ENCODE measurements around the gene EEIG1.

Gene EEIG1

GRCh38 chr9:127979333-127980059 lies 1.3 kb downstream of the EEIG1 start:
- peak overlapping the region; percentile 85 for H3K4me3 ChIP-seq (ENCODE audit: low read depth, low read length)
- TF ChIP-seq CTCF (IDR thresholded peaks at IDR 0.05; ENCODE audit: low read depth, low read length, missing control alignments): no peak
- peak; percentile 42 for DNase-seq (ENCODE audit: low read depth)

DNA sequence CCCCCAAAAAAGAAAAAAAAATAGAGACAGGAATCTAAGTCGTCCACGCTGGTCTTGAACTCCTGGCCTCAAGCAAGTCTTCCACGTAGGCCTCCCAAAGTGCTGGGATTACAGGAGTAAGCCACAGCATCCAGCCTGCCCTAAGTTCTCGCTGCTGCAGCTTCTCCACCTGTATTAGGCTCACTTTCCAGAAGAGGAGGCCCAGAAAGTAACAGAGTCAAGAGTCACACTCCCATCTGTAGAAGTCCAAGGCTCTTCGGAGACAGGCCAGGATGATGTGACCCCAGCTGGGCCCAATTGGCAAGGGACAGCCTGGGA lies 1.8 kb downstream of the EEIG1 start:
- no peak for DNase-seq (ENCODE audit: low read depth)
- H3K4me3 ChIP-seq (ENCODE audit: low read depth, low read length): peak overlapping the region; percentile 85
- TF ChIP-seq CTCF (IDR thresholded peaks at IDR 0.05; ENCODE audit: low read depth, low read length, missing control alignments): no peak

DNA sequence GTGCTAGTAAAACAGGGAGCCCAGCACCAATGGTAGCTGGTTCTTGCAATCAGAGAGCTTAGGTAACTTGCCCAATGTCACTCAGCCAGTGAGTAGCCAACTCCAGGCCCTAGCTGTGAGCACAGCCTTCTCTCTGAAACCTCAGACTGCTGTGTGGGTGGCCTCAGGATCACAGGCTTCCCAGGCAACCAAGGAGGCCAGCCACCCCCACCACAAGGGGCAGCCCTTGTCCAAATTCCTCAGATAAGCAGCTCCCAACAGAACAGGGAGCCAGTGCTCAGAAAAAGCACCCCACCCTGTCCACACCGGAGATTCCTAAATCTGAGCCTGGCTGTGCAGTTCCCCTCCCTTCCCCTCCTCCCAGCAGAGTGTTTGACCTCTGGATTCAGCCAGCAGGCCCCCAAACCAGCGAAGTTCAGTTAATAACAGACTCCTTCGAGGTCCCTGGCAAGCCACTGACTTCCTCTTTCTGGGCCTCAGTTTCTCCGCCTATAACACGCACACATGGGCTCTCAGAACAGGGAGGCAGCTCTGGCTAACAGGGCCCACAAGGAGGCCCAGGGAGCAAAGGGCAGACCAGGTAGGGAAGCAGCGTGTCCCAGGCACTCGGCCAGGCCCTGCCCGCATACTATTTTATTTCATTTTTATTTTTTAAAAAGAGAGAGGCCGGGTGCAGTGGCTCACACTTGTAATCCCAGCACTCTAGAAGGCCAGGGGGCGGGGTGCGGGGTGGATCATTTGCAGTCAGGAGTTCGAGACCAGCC lies 2.7 kb downstream of the EEIG1 start:
- H3K4me3 ChIP-seq (ENCODE audit: low read depth, low read length): peak overlapping the region; percentile 85
- DNase-seq (ENCODE audit: low read depth): no peak
- TF ChIP-seq CTCF (IDR thresholded peaks at IDR 0.05; ENCODE audit: low read depth, low read length, missing control alignments): no peak

- no peak for DNase-seq (ENCODE audit: low read depth)
- TF ChIP-seq CTCF (IDR thresholded peaks at IDR 0.05; ENCODE audit: low read depth, low read length, missing control alignments): no peak
- peak overlapping the region; percentile 85 for H3K4me3 ChIP-seq (ENCODE audit: low read depth, low read length)
Measured at GRCh38 chr9:127977009-127977883, 3.5 kb downstream of the EEIG1 start.

DNA sequence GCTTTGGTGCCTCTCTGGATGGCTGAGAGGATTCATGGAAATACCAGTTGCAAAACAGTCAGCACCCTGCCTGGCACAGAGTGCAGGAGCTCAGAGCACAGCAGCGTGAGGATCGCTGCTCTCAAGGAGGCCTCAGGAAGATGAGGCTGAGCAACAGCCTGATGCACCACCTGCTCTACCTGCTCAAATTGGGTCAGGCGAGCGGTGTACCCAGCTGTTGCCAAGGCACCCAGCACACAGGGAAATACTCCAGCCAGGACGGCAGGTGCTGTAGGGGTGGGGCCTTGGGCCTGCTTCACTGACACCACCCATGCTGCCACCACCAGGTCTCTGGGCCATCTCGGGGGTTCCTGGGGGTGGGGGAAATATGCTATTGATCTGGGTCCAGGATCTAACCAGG lies 4.3 kb downstream of the EEIG1 start:
- no peak for DNase-seq (ENCODE audit: low read depth)
- no peak overlapping the region for H3K4me3 ChIP-seq (ENCODE audit: low read depth, low read length)
- TF ChIP-seq CTCF (IDR thresholded peaks at IDR 0.05; ENCODE audit: low read depth, low read length, missing control alignments): no peak

DNA sequence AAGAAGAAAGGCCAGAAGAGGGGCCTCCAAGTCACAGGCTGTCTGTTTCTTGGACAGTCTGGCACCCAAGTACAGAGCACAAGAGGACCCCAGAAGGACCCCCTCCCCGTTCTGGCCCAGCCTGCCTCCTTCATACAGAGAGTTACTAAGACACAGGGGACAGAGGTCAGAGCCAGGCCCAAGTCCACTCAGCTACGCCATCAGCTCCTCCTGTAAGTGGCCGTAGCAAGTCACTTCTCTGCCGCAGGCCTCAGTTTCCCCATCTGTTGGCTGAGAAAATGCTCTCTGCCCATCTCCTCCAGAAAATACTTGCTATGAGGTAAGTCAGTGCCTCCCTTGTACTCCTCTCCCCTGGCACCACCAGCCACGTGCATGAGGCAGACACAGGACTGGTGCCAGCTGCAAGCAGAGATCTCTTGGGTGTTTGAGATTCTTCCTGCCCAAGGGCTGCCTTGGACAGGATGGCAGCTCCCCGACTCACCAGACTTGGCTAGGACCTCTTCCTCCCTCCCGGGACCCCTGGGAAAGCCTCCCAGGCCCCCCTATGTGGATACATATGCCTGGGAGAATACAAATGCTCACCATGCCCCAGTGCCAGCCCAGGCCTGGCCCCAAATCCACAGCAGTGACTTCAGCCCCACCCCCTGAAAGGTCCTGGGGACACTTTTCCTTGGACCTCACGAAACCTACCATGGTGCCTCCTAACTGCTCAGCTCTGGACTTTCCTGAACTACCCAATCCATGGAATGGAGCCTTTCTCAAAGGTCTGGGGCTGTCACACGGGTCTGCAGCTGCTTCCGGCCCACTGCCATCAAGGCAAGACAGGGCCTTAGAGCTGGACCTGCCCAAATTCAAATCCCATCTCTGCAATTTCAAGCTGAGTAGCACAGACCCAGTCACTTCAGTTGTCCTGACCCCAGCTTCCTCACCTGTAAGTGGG lies 5.1 kb downstream of the EEIG1 start:
- no peak for TF ChIP-seq CTCF (IDR thresholded peaks at IDR 0.05; ENCODE audit: low read depth, low read length, missing control alignments)

More for the DNA sequence above, 5.1 kb downstream of the EEIG1 start:
- no peak for DNase-seq (ENCODE audit: low read depth)
- no peak overlapping the region for H3K4me3 ChIP-seq (ENCODE audit: low read depth, low read length)

All from GM12864 (cell line).